Measurements from ENCODE around the gene TMEM87A.

- TF ChIP-seq POLR2AphosphoS5 (IDR thresholded peaks at IDR 0.05; ENCODE audit: low read depth, low read length) (no peak), CTCF (IDR thresholded peaks at IDR 0.05; ENCODE audit: control extremely low read depth in 1 of 3, insufficient read depth in 1 of 3, low read depth in 1 of 3, low read length in 3 of 3) (no peak), EP300 (IDR thresholded peaks at IDR 0.05; ENCODE audit: borderline replicate concordance in 1 of 2, low read depth in 2 of 2, low read length in 2 of 2) (no peak), RAD21 (IDR thresholded peaks at IDR 0.05 in 1 of 2, conservative IDR thresholded peaks at IDR 0.05 in 1 of 2; ENCODE audit: low read depth in 2 of 2, low read length in 2 of 2) (no peak), E2F6 (IDR thresholded peaks at IDR 0.05) (no peak), JUN (IDR thresholded peaks at IDR 0.05; ENCODE audit: low read depth, low read length) (no peak), POLR2A (IDR thresholded peaks at IDR 0.05; ENCODE audit: control extremely low read depth in 1 of 2, low read depth in 2 of 2, low read length in 2 of 2) (no peak), GABPA (IDR thresholded peaks at IDR 0.05; ENCODE audit: borderline replicate concordance, insufficient read depth, low read length) (no peak)
Measured at GRCh38 chr15:42284551-42284950, 11.3 kb upstream of the TMEM87A start.
